ENCODE results near the gene TACC3.

Gene TACC3

DNA sequence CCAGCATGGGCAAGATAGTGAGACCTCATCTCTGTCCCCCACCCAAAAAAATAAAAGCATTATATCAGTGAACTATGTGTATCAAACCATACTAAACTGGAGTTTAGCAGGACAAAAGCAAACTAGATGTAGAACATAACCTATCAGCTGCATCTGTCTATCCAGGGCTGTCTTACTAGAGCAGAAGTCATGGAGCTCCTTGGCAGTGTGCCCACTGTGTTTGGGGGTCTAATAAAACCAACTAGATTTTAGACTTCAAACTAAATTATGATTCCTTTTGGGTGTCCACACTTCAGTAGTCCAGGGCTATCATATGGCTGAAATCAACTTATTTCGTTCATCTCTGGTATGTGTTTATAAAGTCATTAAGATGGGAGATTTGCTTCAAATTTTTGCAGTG, 17.5 kb upstream of the TACC3 start:
- DNase-seq (ENCODE audit: low read depth) = no peak

DNA sequence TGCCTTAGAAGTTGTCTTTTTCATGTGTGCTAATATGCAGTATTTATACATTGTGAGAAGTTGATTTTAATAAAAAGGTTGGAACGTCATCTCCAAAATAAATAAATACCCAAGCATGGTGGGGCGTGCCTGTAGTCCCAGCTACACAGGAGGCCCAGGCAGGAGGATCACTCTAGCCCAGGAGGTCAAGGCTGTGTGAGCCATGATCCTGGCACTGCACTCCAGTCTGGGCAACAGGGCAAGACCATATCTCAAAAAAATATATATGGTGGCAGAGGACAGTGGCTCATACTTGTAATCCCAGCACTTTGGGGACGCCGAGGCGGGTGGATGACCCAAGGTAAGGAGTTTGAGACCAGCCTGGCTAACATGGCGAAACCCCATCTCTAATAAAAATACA, 15.6 kb upstream of the TACC3 start:
- no peak for DNase-seq (ENCODE audit: low read depth)

DNA sequence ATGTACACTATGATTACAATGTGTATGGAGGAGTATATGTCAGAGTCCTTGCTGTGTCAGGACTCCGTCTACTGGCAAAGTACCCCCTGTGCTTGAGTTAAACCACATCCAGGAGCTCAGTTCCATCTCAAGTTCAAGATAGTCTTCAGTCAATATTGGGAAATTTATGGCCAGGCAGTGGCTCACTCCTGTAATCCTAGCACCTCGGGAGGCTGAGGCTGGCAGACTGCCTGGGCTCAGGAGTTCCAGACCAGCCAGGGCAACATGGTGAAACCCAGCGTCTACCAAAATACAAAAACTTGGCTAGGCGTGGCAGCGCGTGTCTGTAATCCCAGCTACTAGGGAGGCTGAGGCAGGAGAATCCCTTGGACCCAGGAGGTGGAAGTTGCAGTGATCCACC, 15.0 kb upstream of the TACC3 start:
- DNase-seq (ENCODE audit: low read depth) = peak; percentile 46

DNA sequence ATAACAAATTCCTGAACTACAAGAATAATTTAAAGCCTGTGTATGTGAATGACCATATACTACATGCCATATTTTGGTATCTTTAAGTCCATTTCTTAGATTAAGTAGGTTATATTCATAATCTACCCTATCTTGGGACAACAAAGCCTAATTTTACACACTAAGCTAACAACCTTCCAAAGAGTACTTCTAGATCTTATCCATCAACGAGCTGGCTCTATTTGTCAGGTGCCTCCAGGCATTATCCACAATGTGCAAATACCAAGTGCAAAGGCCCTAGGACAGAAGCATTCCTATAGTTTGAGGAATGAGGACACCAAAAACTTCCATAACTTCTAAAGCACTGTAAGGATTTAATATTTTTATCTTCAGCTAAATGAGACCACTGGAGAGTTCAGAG, 12.7 kb upstream of the TACC3 start:
- DNase-seq (ENCODE audit: low read depth) = no peak

DNA sequence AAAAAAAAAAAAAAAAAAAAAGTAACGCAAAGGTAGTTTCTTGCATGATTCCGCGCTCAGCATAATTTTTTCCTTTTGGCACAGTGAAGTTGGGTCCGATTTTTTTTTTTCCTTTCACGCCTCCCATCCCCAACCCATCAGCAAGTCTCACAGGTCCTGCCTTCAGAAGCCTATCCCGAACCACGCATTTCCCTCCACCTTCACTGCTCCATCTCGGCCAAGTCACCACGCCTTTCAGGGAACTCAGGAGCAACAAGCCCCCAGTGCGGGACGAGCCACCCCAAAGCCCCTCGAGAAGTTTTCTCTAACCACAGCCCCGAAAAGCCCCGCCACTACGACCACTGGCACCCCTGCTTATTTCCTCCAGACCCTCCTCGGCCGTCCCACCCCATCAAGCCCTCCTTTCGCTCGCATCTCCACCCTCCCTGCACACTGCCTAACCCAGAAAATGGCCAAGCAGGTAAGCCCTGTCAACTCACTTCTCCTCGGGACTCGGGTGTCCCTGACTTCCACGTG, 10.2 kb upstream of the TACC3 start:
- DNase-seq (ENCODE audit: low read depth) = peak; percentile 21

DNA sequence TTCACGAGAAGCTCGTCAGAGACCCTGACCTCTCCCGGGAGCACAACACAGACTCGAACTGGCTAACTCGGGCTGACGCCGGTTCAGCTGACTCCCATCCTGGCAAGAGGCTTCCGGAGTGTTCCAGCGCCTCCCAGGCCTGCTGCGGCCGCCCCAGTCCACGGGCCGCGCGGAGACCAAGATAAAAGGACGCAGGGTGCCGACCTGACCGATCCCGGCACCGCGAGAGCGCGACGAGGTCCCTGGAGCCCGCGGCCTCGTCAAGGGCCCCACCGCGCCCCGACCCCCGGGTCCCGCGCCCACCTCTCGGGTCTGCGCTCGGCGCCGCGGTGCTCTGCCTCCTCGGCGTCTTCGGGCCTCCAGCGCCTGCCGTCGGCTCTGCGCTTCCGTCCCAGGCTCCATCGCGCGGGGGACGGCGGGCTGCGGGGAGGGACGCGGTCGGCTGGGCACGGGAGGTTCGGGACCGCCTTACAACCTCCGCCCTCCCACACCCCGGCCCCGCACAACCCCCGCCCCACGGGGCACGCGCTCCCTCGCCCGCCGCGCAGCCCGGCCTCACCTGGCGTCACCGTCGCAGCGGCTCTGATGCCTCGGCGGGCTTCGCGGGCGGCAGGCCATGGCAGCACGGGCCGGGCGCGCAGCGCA, 9.6 kb upstream of the TACC3 start:
- peak; percentile 54 for DNase-seq (ENCODE audit: low read depth)

DNA sequence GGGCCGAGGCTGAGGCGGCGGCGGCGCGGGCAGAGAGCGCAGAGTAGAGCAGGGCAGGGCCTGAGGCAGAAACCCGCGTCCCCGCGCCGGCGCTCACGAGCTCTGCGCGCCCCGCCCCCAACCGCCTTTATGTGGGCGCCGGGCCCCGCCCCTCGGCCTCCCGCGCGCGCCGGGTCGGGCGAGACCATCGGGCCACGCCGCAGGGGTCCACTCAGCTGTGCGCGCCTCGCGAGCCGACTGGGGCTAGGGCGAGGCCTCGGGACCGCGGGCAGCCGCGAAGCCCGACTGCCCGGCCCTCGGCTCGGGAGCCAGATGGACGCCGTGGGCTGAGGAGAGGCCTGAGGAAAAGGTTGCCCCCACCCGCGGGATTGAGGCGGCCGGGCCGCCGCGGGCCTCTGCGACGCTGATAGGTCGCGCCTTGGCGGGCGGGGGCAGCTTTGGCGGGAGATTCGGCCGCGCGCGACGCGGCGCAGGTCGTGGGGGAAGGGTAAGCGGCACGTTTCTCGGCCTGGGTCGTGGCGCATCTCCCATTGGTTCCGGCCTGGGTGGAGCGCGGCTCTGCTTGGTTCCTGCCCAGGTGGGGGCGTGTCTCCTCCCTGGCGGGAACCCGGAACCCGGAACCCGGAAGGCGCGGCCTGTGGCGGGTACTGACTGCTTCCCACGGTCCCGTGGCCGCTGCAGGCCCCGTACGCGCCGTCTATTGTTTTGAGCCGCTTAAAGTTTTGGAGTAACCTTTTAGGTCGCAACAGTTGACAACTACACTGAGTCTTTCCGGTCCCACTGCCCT, 8.9 kb upstream of the TACC3 start, which contains the start of gene SLBP:
SLBP (minus strand) TSS at position 104 of the 787 bp plus-strand sequence. CDS start 131 bp downstream, outside the sequence.
- peak; percentile 96 for DNase-seq (ENCODE audit: low read depth)

DNA sequence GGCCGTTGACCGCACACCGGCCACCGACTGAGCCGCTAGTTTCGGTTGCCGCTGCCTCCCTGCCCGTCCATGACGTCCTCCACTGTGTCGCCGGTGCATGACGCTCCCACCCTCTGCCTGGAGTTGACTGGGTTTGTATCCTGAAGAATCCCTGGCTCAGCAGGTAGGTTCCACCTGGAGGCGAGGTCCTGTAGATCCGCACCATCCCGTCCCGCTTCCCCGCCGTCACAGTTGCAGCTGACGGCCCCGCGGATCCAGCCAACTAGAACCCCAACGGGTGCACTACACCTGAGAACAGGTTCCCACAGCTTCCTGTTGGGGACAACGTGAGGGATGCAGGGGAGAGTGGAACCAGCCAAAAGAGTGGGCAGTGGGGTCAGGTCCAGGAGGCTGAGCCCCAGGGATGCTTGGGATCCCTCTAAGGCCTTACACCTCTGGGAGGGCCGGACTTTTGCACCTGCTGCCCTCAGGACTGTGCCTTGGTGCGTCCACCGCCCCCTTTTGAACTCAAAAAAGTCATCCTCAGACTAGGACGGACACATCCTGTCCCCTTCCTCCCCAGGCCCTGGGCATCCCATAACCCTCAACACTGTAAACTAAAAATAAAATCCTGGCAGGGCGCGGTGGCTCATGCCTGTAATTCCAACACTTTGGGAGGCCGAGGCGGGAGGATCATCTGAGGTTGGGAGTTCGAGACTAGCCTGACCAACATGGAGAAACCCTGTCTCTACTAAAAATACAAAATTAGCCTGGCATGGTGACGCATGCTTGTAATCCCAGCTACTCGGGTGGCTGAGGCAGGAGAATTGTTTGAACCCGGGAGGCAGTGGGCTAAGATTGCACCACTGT, 8.1 kb upstream of the TACC3 start:
- no peak for DNase-seq (ENCODE audit: low read depth)

DNA sequence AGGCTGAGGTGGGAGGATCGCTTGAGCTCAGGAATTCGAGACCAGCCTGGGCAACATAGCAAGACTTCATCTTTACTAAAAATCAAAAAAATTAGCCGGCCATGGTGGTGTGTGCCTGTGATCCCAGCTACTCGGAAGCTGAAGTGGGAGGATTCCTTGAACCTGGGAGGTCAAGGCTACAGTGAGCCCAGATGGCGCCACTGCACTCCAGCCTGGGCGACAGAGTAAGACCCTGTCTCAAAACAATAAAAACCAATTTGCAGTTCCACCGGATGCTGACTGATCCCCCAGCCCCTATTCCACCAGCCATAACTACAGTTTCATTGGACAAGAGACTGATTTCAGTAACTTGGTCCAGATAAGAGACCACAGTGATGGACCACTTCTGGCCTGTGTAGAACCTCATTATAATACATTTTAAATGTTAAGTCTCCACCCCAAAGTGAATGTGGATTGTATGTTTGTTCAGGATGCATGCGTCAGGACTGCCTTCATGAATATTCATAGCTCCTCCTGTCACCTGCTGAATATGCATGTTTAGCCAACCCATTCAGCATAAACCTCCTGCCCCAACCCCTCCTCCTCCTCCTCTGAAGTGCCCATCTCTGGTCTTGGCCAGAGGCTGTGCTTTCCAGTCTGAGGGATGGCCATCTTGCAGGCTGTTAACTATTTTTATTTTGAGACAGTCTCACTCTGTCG, 6.9 kb upstream of the TACC3 start:
- peak; percentile 15 for DNase-seq (ENCODE audit: low read depth)

DNA sequence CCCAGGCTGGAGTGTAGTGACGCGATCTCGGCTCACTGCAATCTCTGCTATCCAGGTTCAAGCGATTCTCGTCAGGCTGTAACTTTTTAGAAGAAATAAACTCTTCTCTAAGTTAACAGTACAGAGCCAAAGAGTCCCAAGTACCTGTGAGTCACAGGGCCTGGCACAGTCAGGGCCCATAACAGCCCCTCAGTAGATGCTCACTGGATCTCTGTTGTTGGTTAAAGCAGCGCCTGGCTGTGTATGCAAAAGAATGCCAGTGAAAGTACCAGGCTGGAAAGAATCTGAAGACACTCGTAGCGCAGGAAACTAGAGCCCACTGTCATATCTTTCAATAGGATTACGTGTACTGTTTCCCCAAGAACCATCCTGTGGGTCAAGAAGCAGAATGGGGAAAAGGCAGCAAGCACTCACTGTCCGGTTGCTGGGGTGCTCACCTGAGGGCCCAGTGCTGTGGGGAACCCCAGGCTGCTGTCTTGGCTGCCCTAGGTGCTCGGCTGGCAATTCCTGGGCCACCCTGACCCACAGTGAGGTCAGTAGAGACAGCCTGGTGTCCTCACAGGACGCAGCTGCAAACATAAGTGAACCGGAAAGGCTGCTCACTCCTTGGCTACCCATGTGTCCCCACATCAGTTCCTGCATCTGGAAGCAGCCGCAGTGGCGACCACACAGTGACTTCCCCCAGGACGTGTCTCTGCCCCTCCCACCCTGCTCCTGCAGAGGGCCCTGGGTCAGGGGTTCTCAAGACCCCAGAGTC, 6.1 kb upstream of the TACC3 start:
- DNase-seq (ENCODE audit: low read depth) = no peak

DNA sequence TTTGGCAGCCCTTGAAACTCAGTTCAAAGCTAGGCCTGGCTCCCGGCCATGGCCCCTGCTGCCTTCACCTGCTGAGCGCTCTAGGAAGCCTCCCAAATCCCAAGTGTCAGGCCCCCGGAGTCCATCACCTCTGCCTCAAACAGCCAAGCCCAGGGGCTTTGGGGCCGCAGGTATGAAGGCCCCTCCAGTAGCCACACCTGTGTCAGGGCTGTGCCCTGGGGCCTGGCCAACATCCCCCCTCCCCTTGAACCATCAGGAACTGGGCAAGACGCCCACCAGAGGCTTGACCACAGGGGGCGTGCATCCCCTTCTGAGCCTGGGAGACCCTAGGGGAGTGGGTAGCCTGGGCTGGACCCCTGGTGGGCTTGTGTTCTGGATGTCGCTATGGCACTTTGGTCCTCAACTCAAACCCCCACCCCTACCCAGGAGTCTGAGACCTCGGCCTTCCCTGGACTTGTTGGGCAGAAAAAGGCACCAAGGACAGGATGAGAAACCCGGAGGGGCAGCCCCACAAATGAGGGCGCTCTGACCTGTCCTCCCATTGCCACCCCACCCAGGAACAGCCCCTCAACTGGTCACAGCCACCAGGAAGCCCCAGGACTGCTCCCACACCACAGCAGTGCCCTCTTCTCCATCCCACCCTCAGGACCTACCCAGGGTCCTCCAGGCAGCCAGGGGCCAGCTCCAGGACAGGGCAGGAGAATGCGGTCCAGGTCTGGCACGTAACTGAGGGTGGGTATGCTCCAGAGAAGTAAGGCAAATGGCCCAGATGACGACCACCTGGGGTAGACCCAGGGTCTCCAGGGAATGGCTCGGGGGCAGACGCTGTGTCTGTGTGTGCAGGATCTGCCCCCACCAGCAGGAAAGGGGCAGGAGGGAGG, 5.0 kb upstream of the TACC3 start:
- DNase-seq (ENCODE audit: low read depth) = no peak

DNA sequence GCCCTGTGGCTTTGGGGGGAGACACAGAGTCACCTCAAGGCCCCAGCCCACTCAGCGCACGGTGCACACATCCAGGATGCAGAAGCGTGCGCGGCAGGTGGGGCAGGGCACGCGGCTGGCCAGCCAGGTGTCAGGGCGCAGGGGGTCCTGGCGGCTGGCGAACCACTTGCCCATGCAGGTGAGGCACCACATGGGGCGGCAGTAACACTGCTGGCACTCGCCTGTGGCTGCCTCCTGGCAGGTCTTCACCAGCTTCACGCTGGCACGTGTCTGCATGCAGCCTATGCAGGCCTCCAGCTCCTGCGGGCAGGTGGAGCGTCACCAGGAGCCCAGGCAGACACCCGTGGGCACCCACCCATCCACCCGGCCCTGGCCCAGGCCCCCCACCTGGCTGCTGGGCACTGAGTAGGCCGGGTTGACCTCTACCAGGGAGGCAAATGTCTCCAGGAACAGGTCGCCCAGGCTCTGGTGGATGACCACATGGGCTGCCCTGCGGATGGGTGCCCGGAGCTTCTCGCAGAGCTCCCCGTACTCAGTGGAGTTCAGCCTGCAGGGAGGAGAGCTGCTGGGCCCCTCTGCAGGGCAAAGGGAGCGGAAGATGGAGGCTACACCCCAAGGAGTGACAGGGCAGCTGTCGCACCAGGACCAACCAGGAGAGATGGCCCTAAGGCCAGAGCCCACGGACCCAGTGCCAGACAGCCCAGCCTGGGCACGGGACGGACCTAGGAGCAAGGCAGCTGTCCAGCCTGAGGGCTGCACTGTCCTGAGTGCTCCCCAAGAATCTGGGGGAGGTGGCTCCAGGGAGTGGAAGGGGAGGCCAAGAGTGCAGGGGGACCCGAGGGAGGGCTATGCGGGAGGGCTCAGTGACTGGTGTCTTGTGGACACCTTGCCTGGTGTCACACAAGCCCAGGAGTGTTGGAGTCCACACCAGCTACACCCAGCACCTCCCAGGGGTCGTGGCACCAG, 3.9 kb upstream of the TACC3 start:
- DNase-seq (ENCODE audit: low read depth) = no peak

DNA sequence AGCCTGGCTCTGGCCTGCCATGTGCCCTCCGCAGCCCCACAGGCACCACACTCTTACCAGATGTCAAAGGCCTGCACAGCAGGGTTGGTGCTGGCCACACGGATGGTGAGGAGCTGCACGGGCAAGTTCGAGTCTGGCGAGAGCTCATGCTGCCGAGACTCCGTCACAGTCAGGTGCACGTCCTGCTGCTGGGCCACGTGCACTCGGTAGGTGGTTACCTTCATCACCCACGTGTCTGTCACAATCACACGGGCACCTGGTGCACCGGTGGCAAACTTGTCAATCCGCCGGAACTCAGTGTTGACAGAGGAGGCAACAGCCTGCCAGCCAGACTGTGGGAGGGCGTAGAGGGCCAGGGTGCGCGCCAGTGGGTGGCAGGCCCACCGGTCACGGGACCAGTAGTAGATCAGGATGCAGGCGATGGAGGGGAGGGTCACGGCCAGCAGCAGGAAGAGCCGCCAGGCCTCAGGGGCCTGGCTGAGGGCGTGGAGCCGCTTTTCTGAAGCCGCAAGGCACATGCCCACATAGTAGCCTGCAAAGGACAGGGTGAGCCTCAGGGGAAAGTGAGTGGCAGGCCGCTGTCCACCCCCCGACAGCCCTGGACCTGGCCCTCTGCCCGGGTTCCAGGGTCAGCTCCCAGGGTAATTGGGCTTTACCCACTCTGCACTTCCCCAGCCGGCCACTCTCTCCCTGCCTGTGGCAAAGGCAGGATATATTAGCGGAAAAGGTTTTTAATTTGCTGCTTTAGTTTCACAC, 3.0 kb upstream of the TACC3 start:
- DNase-seq (ENCODE audit: low read depth) = no peak

DNA sequence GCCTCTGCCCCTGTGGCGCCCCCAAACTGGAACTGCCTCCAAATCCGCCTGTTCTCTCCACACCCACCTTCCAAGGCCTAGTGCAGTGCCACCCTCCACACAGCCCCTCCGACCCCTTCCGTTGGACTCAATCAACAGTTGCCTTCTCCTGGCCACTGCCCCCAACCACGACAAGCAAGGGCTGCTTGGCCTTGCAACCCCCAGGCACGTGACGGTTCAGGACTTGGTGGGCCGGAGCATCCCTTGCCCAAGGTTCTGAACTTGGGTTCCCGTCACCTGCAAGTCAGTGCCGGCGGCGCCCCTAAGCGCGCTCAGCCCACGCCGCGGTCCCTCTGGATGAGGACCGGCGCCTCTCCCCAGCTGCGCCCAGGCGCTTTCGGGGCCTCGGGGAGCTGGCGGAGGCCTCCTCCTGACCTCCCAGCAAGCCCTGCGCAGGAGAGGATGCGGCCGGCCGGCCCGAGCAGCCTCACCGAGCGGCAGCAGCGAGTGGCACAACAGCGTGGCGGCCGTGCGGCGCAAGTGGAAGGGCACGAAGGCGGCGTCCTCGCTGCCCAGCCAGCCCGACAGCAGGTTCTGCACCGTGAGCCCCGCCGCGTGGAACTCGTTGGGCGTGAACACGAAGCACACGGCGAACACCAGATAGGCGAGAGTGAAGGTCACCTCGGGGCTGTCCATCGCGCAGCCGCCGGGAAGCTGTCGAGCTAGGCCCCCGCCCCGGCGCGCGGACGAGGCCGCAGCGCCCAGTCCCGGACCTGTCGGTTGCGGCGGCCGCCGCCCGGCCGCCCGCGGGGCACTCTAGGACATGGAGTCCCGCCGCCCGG, 948 bp upstream of the TACC3 start:
- DNase-seq (ENCODE audit: low read depth) = peak; percentile 36

DNA sequence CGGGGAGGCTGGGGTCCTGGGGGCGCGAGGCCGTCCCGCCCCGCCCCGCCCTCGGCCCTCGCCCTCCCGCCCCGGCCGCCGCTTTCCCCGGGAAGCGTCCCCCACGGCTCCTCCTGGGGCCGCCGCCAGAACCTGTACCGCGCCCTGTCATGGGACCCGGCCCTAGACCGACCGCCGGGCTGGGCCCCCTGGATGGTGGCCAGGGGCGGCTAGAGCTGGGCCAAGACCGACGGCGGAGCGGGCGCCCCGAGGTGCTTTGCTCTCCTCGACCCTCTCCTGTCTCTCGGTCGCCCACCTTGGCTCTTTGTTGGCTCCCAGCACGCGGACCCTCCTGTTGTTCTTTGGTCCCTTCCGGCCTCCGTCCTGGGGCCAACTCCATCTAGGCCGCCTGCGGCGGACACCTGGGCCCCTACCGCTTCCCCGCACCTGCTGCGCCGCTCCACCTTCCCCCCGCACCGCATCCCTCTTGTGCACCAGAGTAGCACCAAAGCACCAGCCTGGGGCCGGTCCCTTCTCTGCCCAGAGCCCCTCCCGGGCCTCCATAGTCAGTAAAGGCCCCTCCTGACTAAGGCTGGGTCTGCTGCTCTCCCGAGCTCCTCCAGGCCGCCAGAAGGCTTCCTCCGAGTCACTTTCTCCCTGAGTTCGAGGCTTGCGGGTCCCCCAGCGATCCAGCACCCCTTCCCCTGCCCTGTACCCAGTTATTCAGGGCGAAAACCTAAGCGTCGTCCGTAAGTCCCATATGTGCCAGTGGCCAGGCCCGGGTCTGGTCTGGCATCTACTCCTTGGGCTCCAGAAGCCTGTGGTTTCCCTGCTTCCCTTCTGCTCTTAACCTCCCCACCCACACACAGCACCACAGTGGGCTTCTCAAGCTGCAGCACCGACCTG, 587 bp downstream of the TACC3 start:
- DNase-seq (ENCODE audit: low read depth) = no peak

DNA sequence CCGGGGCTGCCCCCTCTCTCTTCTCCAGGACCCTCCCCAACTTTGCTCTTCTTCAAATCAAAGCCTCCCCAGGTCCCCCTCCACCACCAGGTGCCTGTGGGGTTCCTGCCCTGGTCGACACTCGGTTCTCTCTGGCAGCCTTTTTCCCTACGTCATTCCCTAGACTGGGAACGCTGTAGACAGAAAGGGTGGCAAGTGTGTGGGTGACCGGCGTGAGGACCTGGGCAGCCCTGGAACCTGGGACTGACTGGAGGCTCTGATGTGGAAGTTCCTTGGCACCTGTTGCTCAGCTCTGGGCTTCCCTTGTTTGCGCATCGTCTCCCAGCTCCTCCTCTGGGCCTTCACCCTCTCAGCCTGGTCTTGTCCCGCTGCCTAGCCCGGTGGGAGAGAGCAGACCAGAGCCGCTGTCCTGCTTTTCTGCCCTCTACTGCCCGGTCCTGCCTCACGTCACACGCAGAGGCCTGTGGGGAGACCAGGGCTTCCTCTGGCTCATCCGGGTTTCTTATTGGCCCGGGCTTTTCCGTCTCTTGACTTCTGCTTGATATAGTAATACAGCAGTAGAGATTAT, 1.3 kb downstream of the TACC3 start:
- DNase-seq (ENCODE audit: low read depth) = no peak

All from amniotic epithelial cell (primary cell).